AG09309 (cell line): Measurements from ENCODE around the gene NKAIN4.

Experiments
- DNase-seq: peaks from one replicate; pipeline ENCODE4 v3.0.0-alpha.2; 2010; ENCODE audit warnings: low read depth
- H3K4me3 ChIP-seq: 2 replicates; pipeline ENCODE4 v1.5.1; 2011; ENCODE audit warnings: mild to moderate bottlenecking, low read depth, low read length, moderate library complexity; ENCODE audit not compliant: control insufficient read depth
- TF ChIP-seq, protein P1 (sequence below): IDR thresholded peaks from 2 replicates; pipeline ENCODE4 v1.5.1; 2011; ENCODE audit warnings: mild to moderate bottlenecking, low read depth, low read length, inconsistent platforms; ENCODE audit not compliant: insufficient read depth, control insufficient read depth; ENCODE audit errors: missing control alignments

The NKAIN4 gene

DNA sequence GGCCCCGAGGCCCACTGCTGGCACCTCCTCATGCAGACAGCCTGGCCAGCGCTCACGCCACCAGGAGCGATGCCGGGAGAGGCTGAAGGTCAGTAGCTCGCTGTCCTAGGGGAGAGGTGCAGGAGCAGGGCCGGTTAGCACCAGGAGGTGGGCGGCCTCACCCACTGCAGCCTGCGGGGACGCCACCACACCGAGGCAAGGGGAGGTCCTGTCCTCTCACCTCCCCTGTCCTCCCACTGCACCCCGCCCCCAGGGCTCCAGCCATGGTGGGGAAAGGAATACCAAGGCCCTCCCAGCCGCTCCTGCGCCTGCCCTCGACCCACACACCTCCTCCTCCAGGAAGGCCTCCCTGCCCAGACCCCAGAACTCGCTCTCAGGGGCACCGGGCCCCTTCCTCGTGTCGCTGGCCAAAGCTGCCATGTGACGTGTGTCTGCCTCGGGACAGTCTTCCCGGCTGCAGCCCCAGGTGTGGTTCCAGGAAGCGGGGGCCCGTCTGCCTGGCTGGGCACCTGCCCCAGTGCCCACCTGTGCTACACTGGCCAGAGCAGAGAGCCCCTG, 6.5 kb downstream of the NKAIN4 start:
- no peak for DNase-seq
- no peak overlapping the region for H3K4me3 ChIP-seq
- TF ChIP-seq, protein P1, sequence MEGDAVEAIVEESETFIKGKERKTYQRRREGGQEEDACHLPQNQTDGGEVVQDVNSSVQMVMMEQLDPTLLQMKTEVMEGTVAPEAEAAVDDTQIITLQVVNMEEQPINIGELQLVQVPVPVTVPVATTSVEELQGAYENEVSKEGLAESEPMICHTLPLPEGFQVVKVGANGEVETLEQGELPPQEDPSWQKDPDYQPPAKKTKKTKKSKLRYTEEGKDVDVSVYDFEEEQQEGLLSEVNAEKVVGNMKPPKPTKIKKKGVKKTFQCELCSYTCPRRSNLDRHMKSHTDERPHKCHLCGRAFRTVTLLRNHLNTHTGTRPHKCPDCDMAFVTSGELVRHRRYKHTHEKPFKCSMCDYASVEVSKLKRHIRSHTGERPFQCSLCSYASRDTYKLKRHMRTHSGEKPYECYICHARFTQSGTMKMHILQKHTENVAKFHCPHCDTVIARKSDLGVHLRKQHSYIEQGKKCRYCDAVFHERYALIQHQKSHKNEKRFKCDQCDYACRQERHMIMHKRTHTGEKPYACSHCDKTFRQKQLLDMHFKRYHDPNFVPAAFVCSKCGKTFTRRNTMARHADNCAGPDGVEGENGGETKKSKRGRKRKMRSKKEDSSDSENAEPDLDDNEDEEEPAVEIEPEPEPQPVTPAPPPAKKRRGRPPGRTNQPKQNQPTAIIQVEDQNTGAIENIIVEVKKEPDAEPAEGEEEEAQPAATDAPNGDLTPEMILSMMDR: no peak

DNA sequence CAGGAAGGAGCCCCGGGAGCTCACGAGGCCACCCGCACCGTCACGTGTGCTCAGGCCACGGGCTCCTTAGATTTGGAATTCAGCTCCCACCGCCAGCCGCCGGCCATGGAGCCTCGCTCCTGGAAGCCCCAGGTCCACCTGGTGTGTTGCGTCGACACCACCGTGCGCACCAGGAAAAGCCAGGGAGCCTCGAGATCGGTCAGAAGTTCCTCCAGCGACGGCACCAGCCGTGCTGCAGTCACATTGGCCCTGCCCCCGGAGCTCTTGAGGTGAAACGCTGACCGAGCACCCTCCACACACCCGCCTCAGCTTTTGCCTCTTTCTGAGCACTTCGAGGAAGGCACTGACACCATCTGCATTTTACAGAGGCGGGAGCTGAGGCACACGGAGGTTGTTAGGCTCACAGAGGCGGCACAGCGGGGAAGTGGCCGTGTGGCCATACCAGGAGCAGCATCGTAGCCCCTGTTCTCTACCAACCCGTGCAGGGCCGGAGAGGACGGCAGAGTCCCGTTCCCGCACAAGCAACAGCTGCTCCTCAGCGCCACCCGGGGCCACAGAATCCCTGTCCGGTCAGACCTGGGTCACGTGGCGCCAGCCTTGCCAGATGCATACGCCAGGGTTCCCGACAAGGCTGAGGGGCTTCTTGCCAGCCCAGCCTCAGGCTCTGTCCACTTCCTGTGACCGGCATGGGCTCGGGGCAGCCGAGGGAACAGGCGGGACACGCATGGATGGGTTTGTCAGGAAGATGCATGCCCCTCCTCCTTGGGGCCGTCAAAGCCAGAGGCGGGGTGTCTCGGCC, 7.6 kb downstream of the NKAIN4 start:
- no peak overlapping the region for H3K4me3 ChIP-seq
- no peak for DNase-seq
- TF ChIP-seq, protein P1: no peak

DNA sequence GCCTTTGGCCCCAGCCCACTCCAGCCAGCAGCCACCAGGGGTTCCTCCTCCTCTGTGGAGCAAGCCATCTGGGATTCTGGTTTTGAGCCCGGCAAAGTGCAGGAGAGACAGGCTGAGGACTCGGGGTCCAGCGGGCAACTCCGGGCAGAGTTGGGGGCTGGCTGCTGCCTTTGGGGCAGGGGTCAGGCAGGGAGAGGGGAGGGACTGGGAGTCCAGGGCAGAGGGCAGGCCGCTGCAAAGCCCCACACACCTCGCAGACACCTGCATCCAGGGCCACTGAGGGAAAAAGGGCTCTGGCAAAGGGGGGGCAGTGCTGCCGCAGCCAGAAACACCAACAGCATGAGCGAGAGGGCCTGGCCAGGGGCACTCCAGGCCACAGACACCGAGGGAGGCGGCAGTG, 9.8 kb downstream of the NKAIN4 start:
- H3K4me3 ChIP-seq: no peak overlapping the region
- TF ChIP-seq, protein P1: no peak
- DNase-seq: no peak

DNA sequence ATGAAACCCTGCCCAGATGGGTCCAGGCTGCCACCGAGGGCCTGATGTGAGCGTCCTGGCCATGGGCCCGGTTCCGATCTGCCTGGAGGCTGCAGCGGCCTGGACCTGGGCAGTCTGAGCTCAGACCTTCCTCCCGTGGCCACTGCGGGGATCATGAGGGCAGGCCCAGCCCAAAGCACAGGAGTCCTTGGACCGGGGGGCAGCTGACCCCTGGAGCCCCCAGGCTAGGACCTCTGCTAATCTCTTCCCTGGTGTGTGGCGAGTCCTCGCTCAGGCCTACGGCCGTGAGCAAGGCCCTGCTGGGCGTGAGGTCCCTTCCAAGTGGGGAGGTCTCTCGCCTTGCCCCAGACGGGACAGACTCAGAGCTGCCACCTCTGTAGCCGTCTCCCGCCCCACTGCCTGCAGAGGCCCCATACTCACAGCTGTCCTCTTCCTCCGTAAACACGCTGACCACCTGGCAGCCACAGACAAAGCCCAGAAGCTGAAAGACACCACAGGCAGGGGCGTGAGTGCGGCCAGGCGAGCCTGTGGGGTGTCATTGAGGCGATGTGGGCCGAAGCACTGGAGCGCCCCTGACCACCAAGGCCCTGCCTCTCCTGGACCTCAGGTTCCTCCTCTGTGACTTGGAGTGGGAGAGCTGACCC, 10.5 kb downstream of the NKAIN4 start:
- DNase-seq: no peak
- TF ChIP-seq, protein P1: no peak
- no peak overlapping the region for H3K4me3 ChIP-seq

DNA sequence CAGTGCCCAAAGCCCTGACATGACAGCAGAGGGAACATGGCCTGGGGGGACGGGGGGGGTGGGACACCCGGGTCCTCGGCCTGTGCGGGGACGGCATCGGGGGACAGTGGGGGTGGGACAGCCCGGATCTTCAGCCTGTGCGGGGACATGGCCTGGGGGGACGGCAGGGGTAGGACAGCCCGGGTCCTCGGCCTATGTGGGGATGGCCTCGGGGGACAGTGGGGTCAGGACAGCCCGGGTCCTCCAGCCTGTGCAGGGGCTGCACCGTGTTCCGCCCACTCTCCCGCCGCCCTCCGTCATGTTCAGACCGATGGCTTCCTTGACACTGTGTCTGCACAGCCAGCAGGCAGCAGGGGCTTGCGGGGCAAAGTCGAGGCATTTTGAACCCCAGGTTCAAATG, 11.5 kb downstream of the NKAIN4 start:
- H3K4me3 ChIP-seq: no peak overlapping the region
- DNase-seq: no peak
- TF ChIP-seq, protein P1: no peak

DNA sequence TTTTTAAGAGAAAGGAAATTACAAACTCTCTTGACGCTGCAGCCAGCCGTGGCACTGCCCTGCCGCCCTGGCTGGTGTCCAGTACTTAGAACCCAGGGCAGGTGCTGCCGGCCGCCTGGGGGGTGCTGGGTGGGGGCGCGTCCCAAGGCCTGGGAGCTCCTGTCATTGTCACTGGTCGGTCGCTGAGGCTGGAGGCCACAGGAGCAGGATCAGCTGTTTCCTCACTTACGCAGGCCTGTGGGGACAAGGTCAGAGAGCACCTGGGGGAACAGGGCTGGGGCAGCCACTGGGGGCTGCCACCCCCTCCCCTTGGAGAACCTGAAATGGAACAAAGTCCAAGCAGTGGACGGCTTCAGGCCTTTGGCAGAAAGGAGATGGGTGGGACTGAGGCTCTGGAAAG, 13.0 kb downstream of the NKAIN4 start:
- H3K4me3 ChIP-seq: no peak overlapping the region
- no peak for DNase-seq
- TF ChIP-seq, protein P1: no peak
